HEK293 (cell line): ENCODE data around the gene KDM4B.

Experiments used
- CTCF ChIA-PET: fragments of 350-600 bp; formaldehyde crosslinking; extraction: SDS; loops from one replicate; lab custom pipeline; 2021; ENCODE audit warnings: antibody characterized with exemption; lab: Yijun Ruan, JAX
- POLR2A ChIA-PET: fragments of 300-600 bp; formaldehyde crosslinking; extraction: SDS; loops from one replicate; lab custom pipeline; 2020; ENCODE audit warnings: antibody characterized with exemption, inconsistent platforms; lab: Yijun Ruan, JAX
- H3K27ac ChIP-seq: fragments of 200-500 bp; sonication (Bioruptor generic); 2 replicates; pipeline ENCODE4 v1.5.1; 2014; ENCODE audit warnings: low read depth, low read length, control low read depth, inconsistent platforms; ENCODE audit errors: extremely low read depth
- H3K36me3 ChIP-seq, 2 experiments: fragments of 200-500 bp in 1 of 2; sonication (Bioruptor generic) in 1 of 2; 1 replicate in 1 of 2; 2 replicates in 1 of 2; pipeline ENCODE4 v1.5.1; 2014 to 2017; ENCODE audit warnings: inconsistent platforms in 2 of 2, low read length in 2 of 2; ENCODE audit not compliant: control insufficient read depth in 2 of 2, insufficient read depth in 1 of 2
- H3K4me1 ChIP-seq: fragments of 200-500 bp; sonication (Bioruptor generic); 2 replicates; pipeline ENCODE4 v1.5.1; 2014; ENCODE audit warnings: mild to moderate bottlenecking, low read length, inconsistent platforms; ENCODE audit not compliant: control insufficient read depth, insufficient read depth
- H3K4me3 ChIP-seq: 2 replicates; pipeline ENCODE4 v1.5.1; 2011; ENCODE audit warnings: low read depth, mild to moderate bottlenecking, control low read depth, low read length, moderate library complexity
- H3K9me3 ChIP-seq: fragments of 200-500 bp; sonication (Bioruptor generic); 2 replicates; pipeline ENCODE4 v1.5.1; 2014; ENCODE audit warnings: low read depth, low read length, inconsistent platforms; ENCODE audit not compliant: control insufficient read depth, insufficient read depth
- ELK4 ChIP-seq: IDR thresholded peaks from 2 replicates; pipeline ENCODE4 v1.6.1; 2011; ENCODE audit warnings: mild to moderate bottlenecking, low read depth, low read length, borderline replicate concordance
- GFI1B ChIP-seq: fragments of 450-650 bp; formaldehyde crosslinking; IDR thresholded peaks from 2 replicates; pipeline ENCODE4 v1.5.1; 2016; ENCODE audit warnings: missing biosample characterization, missing genetic modification characterization
- GLIS2 ChIP-seq: fragments of 450-650 bp; formaldehyde crosslinking; IDR thresholded peaks from 2 replicates; pipeline ENCODE4 v1.5.1; 2016; ENCODE audit warnings: missing biosample characterization, missing genetic modification characterization
- HOXD13 ChIP-seq: sonication (generic); formaldehyde crosslinking; IDR thresholded peaks from 2 replicates; pipeline ENCODE4 v1.8.0; 2022; ENCODE audit warnings: missing genetic modification reagents, borderline replicate concordance
- KLF1 ChIP-seq: fragments of 450-650 bp; formaldehyde crosslinking; IDR thresholded peaks from 2 replicates; pipeline ENCODE4 v1.5.1; 2016; ENCODE audit warnings: missing biosample characterization, missing genetic modification characterization
- KLF16 ChIP-seq: fragments of 450-650 bp; formaldehyde crosslinking; IDR thresholded peaks from 2 replicates; pipeline ENCODE4 v1.5.1; 2017; ENCODE audit warnings: missing biosample characterization, missing genetic modification characterization
- ZBTB1 ChIP-seq: fragments of 450-650 bp; formaldehyde crosslinking; IDR thresholded peaks from 2 replicates; pipeline ENCODE4 v1.5.1; 2016; ENCODE audit warnings: missing biosample characterization, missing genetic modification characterization
- ZBTB17 ChIP-seq: fragments of 450-650 bp; formaldehyde crosslinking; IDR thresholded peaks from 2 replicates; pipeline ENCODE4 v1.5.1; 2016; ENCODE audit warnings: missing biosample characterization, missing genetic modification characterization
- ZBTB48 ChIP-seq: fragments of 450-650 bp; formaldehyde crosslinking; IDR thresholded peaks from 2 replicates; pipeline ENCODE4 v1.5.1; 2016; ENCODE audit warnings: missing biosample characterization, missing genetic modification characterization
- ZFP69B ChIP-seq: fragments of 450-650 bp; formaldehyde crosslinking; IDR thresholded peaks from 2 replicates; pipeline ENCODE4 v1.5.1; 2016; ENCODE audit warnings: missing biosample characterization, missing genetic modification characterization
- ZIC2 ChIP-seq: fragments of 450-650 bp; formaldehyde crosslinking; IDR thresholded peaks from 2 replicates; pipeline ENCODE4 v1.5.1; 2016; ENCODE audit warnings: missing biosample characterization, missing genetic modification characterization
- ZNF169 ChIP-seq: fragments of 450-650 bp; formaldehyde crosslinking; IDR thresholded peaks from 2 replicates; pipeline ENCODE4 v1.5.1; 2016; ENCODE audit warnings: missing biosample characterization, missing genetic modification characterization
- ZNF214 ChIP-seq: fragments of 450-650 bp; formaldehyde crosslinking; IDR thresholded peaks from 2 replicates; pipeline ENCODE4 v1.5.1; 2017; ENCODE audit warnings: missing biosample characterization, mild to moderate bottlenecking, missing genetic modification characterization, borderline replicate concordance
- ZNF24 ChIP-seq: fragments of 450-650 bp; formaldehyde crosslinking; IDR thresholded peaks from 2 replicates; pipeline ENCODE4 v1.5.1; 2016; ENCODE audit warnings: missing biosample characterization, missing genetic modification characterization
- ZNF26 ChIP-seq: fragments of 450-650 bp; formaldehyde crosslinking; IDR thresholded peaks from 2 replicates; pipeline ENCODE4 v1.5.1; 2016; ENCODE audit warnings: missing biosample characterization, missing genetic modification characterization
- ZNF366 ChIP-seq: fragments of 450-650 bp; formaldehyde crosslinking; conservative IDR thresholded peaks from 2 replicates; pipeline ENCODE4 v1.5.1; 2016; ENCODE audit warnings: missing biosample characterization, missing genetic modification characterization
- ZNF521 ChIP-seq: fragments of 450-650 bp; formaldehyde crosslinking; IDR thresholded peaks from 2 replicates; pipeline ENCODE4 v1.5.1; 2017; ENCODE audit warnings: missing biosample characterization, mild to moderate bottlenecking, missing genetic modification characterization
- ZNF585B ChIP-seq: fragments of 450-650 bp; formaldehyde crosslinking; IDR thresholded peaks from 2 replicates; pipeline ENCODE4 v1.5.1; 2016; ENCODE audit warnings: missing biosample characterization, missing genetic modification characterization
- ZNF596 ChIP-seq: fragments of 450-650 bp; IDR thresholded peaks from 2 replicates; pipeline ENCODE4 v1.5.0; 2018; ENCODE audit warnings: missing biosample characterization, mild to moderate bottlenecking, missing genetic modification characterization, moderate library complexity
- ZNF610 ChIP-seq: fragments of 450-650 bp; formaldehyde crosslinking; IDR thresholded peaks from 2 replicates; pipeline ENCODE4 v1.5.1; 2016; ENCODE audit warnings: missing biosample characterization, missing genetic modification characterization, borderline replicate concordance
- ZNF626 ChIP-seq: fragments of 450-650 bp; sonication (Bioruptor Pico); formaldehyde crosslinking; IDR thresholded peaks from 2 replicates; pipeline ENCODE4 v1.5.1; 2018; ENCODE audit warnings: missing biosample characterization, missing genetic modification characterization, inconsistent platforms
- ZNF707 ChIP-seq: fragments of 450-650 bp; formaldehyde crosslinking; IDR thresholded peaks from 2 replicates; pipeline ENCODE4 v1.5.1; 2016; ENCODE audit warnings: missing biosample characterization, missing genetic modification characterization
- ZSCAN16 ChIP-seq: fragments of 450-650 bp; formaldehyde crosslinking; IDR thresholded peaks from 2 replicates; pipeline ENCODE4 v1.5.1; 2016; ENCODE audit warnings: missing biosample characterization, missing genetic modification characterization
- TF ChIP-seq, protein P1 (sequence below): fragments of 450-650 bp; formaldehyde crosslinking; IDR thresholded peaks from 2 replicates; pipeline ENCODE4 v1.5.1; 2016; ENCODE audit warnings: missing biosample characterization, missing genetic modification characterization
- TF ChIP-seq, protein P2 (sequence below): fragments of 450-650 bp; formaldehyde crosslinking; IDR thresholded peaks from 2 replicates; pipeline ENCODE4 v1.5.1; 2016; ENCODE audit warnings: missing biosample characterization, missing genetic modification characterization, low read depth
- TF ChIP-seq, protein P3 (sequence below): fragments of 450-650 bp; formaldehyde crosslinking; IDR thresholded peaks from 2 replicates; pipeline ENCODE4 v1.5.1; 2016; ENCODE audit warnings: missing biosample characterization, missing genetic modification characterization

The KDM4B gene

DNA sequence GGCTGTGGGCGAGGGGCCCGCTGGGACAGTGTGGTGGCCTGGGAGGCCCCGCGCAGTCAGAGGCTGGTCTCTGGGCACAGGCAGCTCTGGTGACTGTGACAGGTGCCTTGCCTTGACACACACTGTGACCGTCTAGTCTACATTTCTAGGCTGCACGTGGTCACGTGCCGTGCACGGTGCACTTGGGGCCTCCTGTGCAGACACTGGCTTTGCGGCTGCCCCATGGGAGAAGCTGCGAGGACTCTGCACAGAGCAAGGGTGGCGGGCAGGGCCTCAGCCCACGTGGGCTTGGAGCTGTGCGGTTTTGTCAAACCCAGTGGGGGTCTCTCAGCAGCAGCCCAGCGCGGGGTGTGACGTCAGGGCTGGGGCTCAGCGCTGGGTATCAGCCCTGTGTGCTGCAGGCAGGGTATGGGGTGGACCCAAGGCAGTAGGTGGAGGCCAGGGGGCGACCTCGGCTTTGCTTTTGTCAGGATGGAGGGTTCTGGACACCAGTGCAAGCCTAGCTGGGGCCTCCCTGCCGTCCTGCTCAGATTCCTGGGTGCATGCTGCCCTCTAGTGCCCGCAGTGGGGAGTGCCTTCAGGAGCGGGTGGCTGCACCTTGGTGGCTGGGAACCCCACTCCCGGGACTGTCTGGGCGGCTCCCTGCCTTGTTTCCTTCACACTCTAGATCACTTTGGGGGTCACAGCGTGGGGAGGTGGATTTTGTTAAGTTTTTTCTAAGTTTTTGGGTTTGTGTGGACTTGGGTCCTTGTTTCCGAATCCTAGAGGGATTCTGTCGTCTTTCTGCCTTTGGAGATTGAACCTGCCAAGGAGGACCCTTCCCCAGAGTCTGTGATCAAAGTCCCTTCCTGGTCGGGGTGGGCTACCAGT lies 62.6 kb downstream of the KDM4B start (continued):
- no peak for TF ChIP-seq ELK4
- TF ChIP-seq ZSCAN16 (tag by site-specific recombination), result no peak
- TF ChIP-seq ZNF707 (tag by site-specific recombination), result peak; percentile 83; the same call in 1 of the 2 replicates
- 0 out of 2 replicates have a peak, but pooled peaks have one; percentile 16 for TF ChIP-seq ZNF610 (tag by site-specific recombination)
- peak; percentile 77; the same call in 1 of the 2 replicates for TF ChIP-seq GLIS2 (tag by site-specific recombination)
- TF ChIP-seq ZBTB48, result no peak
- TF ChIP-seq ZNF169, result no peak
- no peak for TF ChIP-seq ZNF626
- TF ChIP-seq, protein P1, sequence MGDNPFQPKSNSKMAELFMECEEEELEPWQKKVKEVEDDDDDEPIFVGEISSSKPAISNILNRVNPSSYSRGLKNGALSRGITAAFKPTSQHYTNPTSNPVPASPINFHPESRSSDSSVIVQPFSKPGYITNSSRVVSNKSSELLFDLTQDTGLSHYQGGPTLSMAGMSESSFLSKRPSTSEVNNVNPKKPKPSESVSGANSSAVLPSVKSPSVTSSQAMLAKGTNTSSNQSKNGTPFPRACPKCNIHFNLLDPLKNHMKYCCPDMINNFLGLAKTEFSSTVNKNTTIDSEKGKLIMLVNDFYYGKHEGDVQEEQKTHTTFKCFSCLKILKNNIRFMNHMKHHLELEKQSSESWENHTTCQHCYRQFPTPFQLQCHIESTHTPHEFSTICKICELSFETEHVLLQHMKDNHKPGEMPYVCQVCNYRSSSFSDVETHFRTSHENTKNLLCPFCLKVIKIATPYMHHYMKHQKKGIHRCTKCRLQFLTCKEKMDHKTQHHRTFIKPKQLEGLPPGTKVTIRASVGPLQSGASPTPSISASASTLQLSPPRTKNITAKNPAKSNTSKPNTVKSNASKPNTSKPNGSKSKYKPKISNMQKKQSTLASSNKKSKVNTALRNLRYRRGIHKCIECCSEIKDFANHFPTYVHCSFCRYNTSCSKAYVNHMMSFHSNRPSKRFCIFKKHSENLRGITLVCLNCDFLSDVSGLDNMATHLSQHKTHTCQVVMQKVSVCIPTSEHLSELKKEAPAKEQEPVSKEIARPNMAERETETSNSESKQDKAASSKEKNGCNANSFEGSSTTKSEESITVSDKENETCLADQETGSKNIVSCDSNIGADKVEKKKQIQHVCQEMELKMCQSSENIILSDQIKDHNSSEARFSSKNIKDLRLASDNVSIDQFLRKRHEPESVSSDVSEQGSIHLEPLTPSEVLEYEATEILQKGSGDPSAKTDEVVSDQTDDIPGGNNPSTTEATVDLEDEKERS (tag by site-specific recombination), result no peak
- TF ChIP-seq ZBTB17 (tag by site-specific recombination), result 0 out of 2 replicates have a peak, but pooled peaks have one; percentile 38
- TF ChIP-seq ZNF26 (tag by site-specific recombination), result no peak
- peak; percentile 98 for TF ChIP-seq ZIC2 (tag by site-specific recombination)
- no peak for TF ChIP-seq ZNF24 (tag by site-specific recombination)
- no peak for TF ChIP-seq KLF1 (tag by site-specific recombination)
- TF ChIP-seq, protein P2, sequence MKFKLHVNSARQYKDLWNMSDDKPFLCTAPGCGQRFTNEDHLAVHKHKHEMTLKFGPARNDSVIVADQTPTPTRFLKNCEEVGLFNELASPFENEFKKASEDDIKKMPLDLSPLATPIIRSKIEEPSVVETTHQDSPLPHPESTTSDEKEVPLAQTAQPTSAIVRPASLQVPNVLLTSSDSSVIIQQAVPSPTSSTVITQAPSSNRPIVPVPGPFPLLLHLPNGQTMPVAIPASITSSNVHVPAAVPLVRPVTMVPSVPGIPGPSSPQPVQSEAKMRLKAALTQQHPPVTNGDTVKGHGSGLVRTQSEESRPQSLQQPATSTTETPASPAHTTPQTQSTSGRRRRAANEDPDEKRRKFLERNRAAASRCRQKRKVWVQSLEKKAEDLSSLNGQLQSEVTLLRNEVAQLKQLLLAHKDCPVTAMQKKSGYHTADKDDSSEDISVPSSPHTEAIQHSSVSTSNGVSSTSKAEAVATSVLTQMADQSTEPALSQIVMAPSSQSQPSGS (tag by site-specific recombination), result 0 out of 2 replicates have a peak, but pooled peaks have one; percentile 53

DNA sequence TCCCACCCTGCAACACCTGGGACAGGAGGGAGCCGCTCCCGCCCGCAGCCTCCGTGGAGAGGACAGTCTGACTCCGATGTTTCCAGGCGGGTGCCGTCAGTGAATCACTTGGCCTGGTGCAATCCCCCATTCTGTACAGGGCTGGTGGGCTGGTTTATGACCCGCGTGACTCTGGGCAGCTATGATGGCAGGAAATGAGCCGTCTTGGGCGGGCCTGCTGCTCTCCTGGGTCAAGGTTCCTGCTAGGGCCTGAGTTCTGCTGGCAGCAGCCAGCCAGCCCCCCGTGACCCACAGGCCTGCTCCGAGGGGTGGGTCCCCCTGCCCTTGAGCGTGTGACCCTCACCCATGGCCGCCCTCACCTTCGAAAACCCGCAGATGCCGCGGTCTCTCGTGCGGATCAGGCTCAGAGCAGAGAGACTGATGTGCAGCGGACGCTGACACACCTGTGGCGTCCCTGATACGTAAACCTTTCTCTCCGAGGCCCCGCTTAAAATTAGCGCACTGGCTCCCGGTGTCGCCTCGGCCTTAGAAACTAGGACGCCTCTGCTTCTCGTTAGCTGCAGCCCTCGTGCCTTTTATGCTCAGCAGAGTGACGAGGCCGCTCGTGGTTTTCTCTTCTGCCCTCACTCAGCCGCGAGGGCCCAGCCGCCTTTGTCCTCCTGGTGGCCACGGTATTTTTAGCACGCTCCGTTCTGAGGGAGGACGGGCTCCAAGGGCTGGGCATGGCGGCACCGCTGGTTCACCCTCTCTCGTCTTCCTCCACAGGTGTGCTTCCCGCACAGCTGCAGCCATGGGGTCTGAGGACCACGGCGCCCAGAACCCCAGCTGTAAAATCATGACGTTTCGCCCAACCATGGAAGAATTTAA lies 63.4 kb downstream of the KDM4B start:
- 0 out of 2 replicates have a peak, but pooled peaks cover 2% of the 10 kb centered on the region for H3K4me1 ChIP-seq
- ChIA-PET POLR2A (interaction anchor here (0.5 to 1.4 kb wide), 8 partner anchors 29 to 304 kb away, joined by 3 to 8 read pairs (median 3); partner anchors contain the start of gene KDM4B), CTCF (interaction anchor here (0.7 to 8.2 kb wide), 23 partner anchors 9 to 225 kb away, joined by 3 to 139 read pairs (median 5); no protein-coding TSS in a partner anchor)
- H3K27ac ChIP-seq, result no peak overlapping the region
- H3K4me3 ChIP-seq, result no peak overlapping the region
- H3K9me3 ChIP-seq, result no peaks in the 10 kb centered on the region
- peaks cover 3 to 28% of the 10 kb centered on the region in 2 experiments; a peak in 2 of 3 replicates for H3K36me3 ChIP-seq
- TF ChIP-seq, protein P3, sequence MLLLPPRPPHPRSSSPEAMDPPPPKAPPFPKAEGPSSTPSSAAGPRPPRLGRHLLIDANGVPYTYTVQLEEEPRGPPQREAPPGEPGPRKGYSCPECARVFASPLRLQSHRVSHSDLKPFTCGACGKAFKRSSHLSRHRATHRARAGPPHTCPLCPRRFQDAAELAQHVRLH (tag by site-specific recombination), result no peak
- TF ChIP-seq ZBTB1 (tag by site-specific recombination) (no peak), ZNF366 (no peak), HOXD13 (CRISPR knock-in tag) (no peak), ZFP69B (tag by site-specific recombination) (no peak), ZNF596 (tag by site-specific recombination) (no peak), GFI1B (no peak), ZNF521 (tag by site-specific recombination) (no peak), ZNF585B (tag by site-specific recombination) (no peak), ZNF24 (tag by site-specific recombination) (no peak), KLF16 (tag by site-specific recombination) (no peak), ZNF214 (tag by site-specific recombination) (no peak)
